ENCODE data around the gene KIF21B.

KIF21B gene

GRCh38 chr1:200960948-200961340 lies 62.6 kb downstream of the KIF21B start:
- DNase-seq (no peak), ATAC-seq (ENCODE audit: insufficient read depth, low read depth) (no peak)
- Histone ChIP-seq H3K9ac (ENCODE audit: low read depth, low read length) (no peak overlapping the region), H3K36me3 (ENCODE audit: insufficient read depth, low read length) (no peaks in the 10 kb centered on the region), H2AFZ (ENCODE audit: low read depth, low read length) (no peak overlapping the region), H3K4me2 (ENCODE audit: insufficient read depth, low read length) (no peak overlapping the region), H3K9me3 (ENCODE audit: insufficient read depth, low read length, severe bottlenecking) (no peaks in the 10 kb centered on the region), H3K27me3 (ENCODE audit: insufficient read depth, low read length, poor library complexity) (no peaks in the 10 kb centered on the region), H3K4me3 (ENCODE audit: low read depth in 1 of 2, low read length in 2 of 2) (no peak overlapping the region), H4K20me1 (ENCODE audit: insufficient read depth, low read length) (no peaks in the 10 kb centered on the region), H3K79me2 (ENCODE audit: insufficient read depth, low read length) (no peaks in the 10 kb centered on the region), H3K4me1 (ENCODE audit: insufficient read depth, low read length) (no peaks in the 10 kb centered on the region), H3K27ac (ENCODE audit: low read length) (no peak overlapping the region)
- TF ChIP-seq EZH2 (IDR thresholded peaks at IDR 0.05; ENCODE audit: borderline replicate concordance, low read depth, low read length, severe bottlenecking) (no peak), CTCF (IDR thresholded peaks at IDR 0.05; ENCODE audit: borderline replicate concordance, extremely low read depth, low read length, poor library complexity, severe bottlenecking) (no peak)

GRCh38 chr1:200960236-200960947 lies 63.1 kb downstream of the KIF21B start:
- no peaks in the 10 kb centered on the region for H3K4me1 ChIP-seq (ENCODE audit: insufficient read depth, low read length)
- no peaks in the 10 kb centered on the region for H3K27me3 ChIP-seq (ENCODE audit: insufficient read depth, low read length, poor library complexity)
- no peaks in the 10 kb centered on the region for H3K79me2 ChIP-seq (ENCODE audit: insufficient read depth, low read length)
- H3K4me2 ChIP-seq (ENCODE audit: insufficient read depth, low read length) = no peak overlapping the region
- H3K4me3 ChIP-seq (ENCODE audit: low read depth in 1 of 2, low read length in 2 of 2) = no peak overlapping the region
- no peaks in the 10 kb centered on the region for H4K20me1 ChIP-seq (ENCODE audit: insufficient read depth, low read length)
- no peak overlapping the region for H2AFZ ChIP-seq (ENCODE audit: low read depth, low read length)
- no peaks in the 10 kb centered on the region for H3K36me3 ChIP-seq (ENCODE audit: insufficient read depth, low read length)
- no peak overlapping the region for H3K9ac ChIP-seq (ENCODE audit: low read depth, low read length)
- no peak overlapping the region for H3K27ac ChIP-seq (ENCODE audit: low read length)
- TF ChIP-seq EZH2 (IDR thresholded peaks at IDR 0.05; ENCODE audit: borderline replicate concordance, low read depth, low read length, severe bottlenecking) (no peak), CTCF (IDR thresholded peaks at IDR 0.05; ENCODE audit: borderline replicate concordance, extremely low read depth, low read length, poor library complexity, severe bottlenecking) (no peak)
- no peak for ATAC-seq (ENCODE audit: insufficient read depth, low read depth)
- H3K9me3 ChIP-seq (ENCODE audit: insufficient read depth, low read length, severe bottlenecking) = no peaks in the 10 kb centered on the region
- DNase-seq = no peak

- Histone ChIP-seq H3K27me3 (ENCODE audit: insufficient read depth, low read length, poor library complexity) (no peaks in the 10 kb centered on the region), H3K36me3 (ENCODE audit: insufficient read depth, low read length) (no peaks in the 10 kb centered on the region), H2AFZ (ENCODE audit: low read depth, low read length) (no peak overlapping the region), H3K4me2 (ENCODE audit: insufficient read depth, low read length) (no peak overlapping the region), H3K4me3 (ENCODE audit: low read depth in 1 of 2, low read length in 2 of 2) (no peak overlapping the region), H3K9ac (ENCODE audit: low read depth, low read length) (no peak overlapping the region), H3K27ac (ENCODE audit: low read length) (no peak overlapping the region), H3K9me3 (ENCODE audit: insufficient read depth, low read length, severe bottlenecking) (no peaks in the 10 kb centered on the region), H3K79me2 (ENCODE audit: insufficient read depth, low read length) (no peaks in the 10 kb centered on the region), H3K4me1 (ENCODE audit: insufficient read depth, low read length) (no peaks in the 10 kb centered on the region), H4K20me1 (ENCODE audit: insufficient read depth, low read length) (no peaks in the 10 kb centered on the region)
- no peak for DNase-seq
- TF ChIP-seq EZH2 (IDR thresholded peaks at IDR 0.05; ENCODE audit: borderline replicate concordance, low read depth, low read length, severe bottlenecking) (no peak), CTCF (IDR thresholded peaks at IDR 0.05; ENCODE audit: borderline replicate concordance, extremely low read depth, low read length, poor library complexity, severe bottlenecking) (no peak)
- no peak for ATAC-seq (ENCODE audit: insufficient read depth, low read depth)
Measured at GRCh38 chr1:200959411-200959921, 64.0 kb downstream of the KIF21B start.

Data from DND-41 (cell line).